ENCODE measurements around the gene AP2A2. TPM values are rescaled to one million over a fixed set of nuclear protein-coding genes. Genes with fewer than 3 reads are reported as not detected.
A peak's percentile ranks its signal among the peaks of the same experiment; 100 is the strongest.
"Not testable (repeated sequence)": the region's sequence is repeated elsewhere in the genome, so short reads cannot be mapped to it uniquely, and the experiment has no call there.

The AP2A2 gene
- total and polyA plus RNA-seq, 8 donors: 40.0 to 60.2 (median 50.6) TPM

GRCh38 chr11:1013631-1013935 lies 87.9 kb downstream of the AP2A2 start:
- no peak overlapping the region for H3K27ac ChIP-seq

DNA sequence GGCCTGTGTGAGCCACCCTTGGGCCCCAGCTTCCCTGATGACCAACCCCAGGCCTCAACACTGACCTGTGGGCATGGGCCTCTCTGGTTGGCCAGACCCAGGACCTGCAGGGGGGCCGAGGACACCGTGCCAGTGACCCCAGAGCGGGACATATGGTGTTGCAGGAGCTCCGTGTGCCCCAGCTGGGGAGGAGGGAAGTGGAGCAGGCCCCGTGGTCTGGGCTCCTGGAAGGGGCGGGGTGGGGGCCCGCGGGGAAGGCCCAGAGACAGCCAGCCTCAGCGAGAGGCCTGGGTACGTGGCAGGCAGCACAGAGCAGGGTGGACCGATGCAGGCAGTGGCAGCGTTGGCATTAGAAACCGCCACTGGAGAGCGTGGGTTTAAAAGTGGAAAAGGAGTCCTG lies 88.6 kb downstream of the AP2A2 start:
- peaks cover 17 to 18% (median 18%) of the 10 kb centered on the region in 3 donors for H3K4me1 ChIP-seq

More at GRCh38 chr11:1013631-1013935, 87.9 kb downstream of the AP2A2 start:
- peaks cover 3 to 16% (median 4%) of the 10 kb centered on the region in 3 donors for H3K36me3 ChIP-seq
- no peak overlapping the region for H3K4me3 ChIP-seq
- ATAC-seq: no peak
- no peak for TF ChIP-seq CTCF (IDR thresholded peaks at IDR 0.05)
- H3K9me3 ChIP-seq: no peaks in the 10 kb centered on the region
- peak in 1 of 6 donors; percentile 82 for DNase-seq
- peaks cover 17 to 18% (median 18%) of the 10 kb centered on the region in 3 donors for H3K4me1 ChIP-seq
- no peak for FAIRE-seq
- no peaks in the 10 kb centered on the region for H3K27me3 ChIP-seq
- intact Hi-C loops (cut with DNase I): no loop called here
- 91 to 96% methylated on average over 12 of the region's 12 CpGs for WGBS, 2 donors

GRCh38 chr11:1015064-1015463 lies 89.4 kb downstream of the AP2A2 start:
- intact Hi-C loops (cut with DNase I): no loop called here
- TF ChIP-seq CTCF (IDR thresholded peaks at IDR 0.05): no peak
- Histone ChIP-seq H3K27me3 (no peaks in the 10 kb centered on the region), H3K4me1 (peaks cover 17 to 18% (median 18%) of the 10 kb centered on the region in 3 donors), H3K9me3 (no peaks in the 10 kb centered on the region), H3K27ac (no peak overlapping the region), H3K36me3 (peaks cover 2 to 10% (median 2%) of the 10 kb centered on the region in 3 donors), H3K4me3 (no peak overlapping the region)
- no peak for FAIRE-seq
- DNase-seq: peak in 1 of 6 donors; percentile 60
- no peak for ATAC-seq
- WGBS, 2 donors: 87 to 88% methylated on average over 7 of the region's 7 CpGs

More for the DNA sequence above, 88.6 kb downstream of the AP2A2 start:
- DNase-seq (peak in 1 of 6 donors; percentile 70), FAIRE-seq (no peak), ATAC-seq (no peak)
- H3K4me3 ChIP-seq: no peak overlapping the region
- no peak overlapping the region for H3K27ac ChIP-seq
- H3K27me3 ChIP-seq: no peaks in the 10 kb centered on the region
- WGBS, 2 donors: 96 to 98% methylated on average over 14 of the region's 14 CpGs
- TF ChIP-seq CTCF (IDR thresholded peaks at IDR 0.05): no peak
- peaks cover 3 to 16% (median 4%) of the 10 kb centered on the region in 3 donors for H3K36me3 ChIP-seq
- no peaks in the 10 kb centered on the region for H3K9me3 ChIP-seq
- intact Hi-C loops (cut with DNase I): no loop called here

- no peak for FAIRE-seq
- Histone ChIP-seq H3K4me3 (no peak overlapping the region), H3K27me3 (no peaks in the 10 kb centered on the region), H3K4me1 (peaks cover 17 to 18% (median 18%) of the 10 kb centered on the region in 3 donors), H3K9me3 (no peaks in the 10 kb centered on the region), H3K36me3 (peaks cover 0 to 7% (median 0%) of the 10 kb centered on the region in 3 donors), H3K27ac (no peak overlapping the region)
- peak in 1 of 6 donors; percentile 19 for DNase-seq
- no peak for ATAC-seq
- 94% methylated on average over 20 of the region's 20 CpGs for WGBS, 2 donors
- intact Hi-C loops (cut with DNase I): no loop called here
- TF ChIP-seq CTCF (IDR thresholded peaks at IDR 0.05): no peak
These were observed 90.3 kb downstream of the AP2A2 start for GRCh38 chr11:1015826-1016545.

DNA sequence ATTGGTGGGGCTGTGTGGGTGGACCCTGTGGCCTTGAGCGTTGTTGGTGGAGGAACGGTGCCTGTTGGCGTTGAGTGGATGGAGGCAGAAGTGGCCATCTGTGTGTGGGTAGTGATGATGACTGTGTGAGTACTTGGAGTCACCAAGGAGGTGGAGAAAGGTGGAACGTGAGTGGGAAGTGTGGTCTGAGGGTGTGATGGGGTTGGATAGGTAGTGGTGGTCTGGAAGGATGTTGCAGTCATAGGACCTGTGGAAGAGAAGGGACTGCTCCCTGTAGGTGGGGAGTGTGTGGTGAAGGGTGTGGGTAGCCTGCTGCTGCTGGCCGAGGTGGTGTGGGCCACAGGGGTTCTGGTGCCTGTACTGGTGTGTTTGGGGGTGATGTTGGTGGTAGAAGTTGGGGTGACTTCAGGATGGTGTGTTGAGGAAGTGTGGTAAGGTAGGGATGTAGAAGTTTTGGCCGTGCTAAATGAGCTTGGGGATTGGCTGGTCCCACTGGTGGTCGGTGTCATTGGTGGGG lies 91.0 kb downstream of the AP2A2 start:
- H3K27me3 ChIP-seq; H3K36me3 ChIP-seq; intact Hi-C loops (cut with DNase I); H3K9me3 ChIP-seq; H3K27ac ChIP-seq; FAIRE-seq; H3K4me3 ChIP-seq: not testable (repeated sequence)
- ATAC-seq (peak in 3 of 4 donors; percentile 15 to 24 (median 23)), DNase-seq (peak in 1 of 6 donors; percentile 56)
- H3K4me1 ChIP-seq: peaks cover 11 to 13% (median 12%) of the 10 kb centered on the region in 3 donors
- 69% methylated on average over 7 of the region's 7 CpGs for WGBS, 2 donors

All from pancreas (tissue), 10 donors.